ENCODE results near the gene VWA1.
"Not testable (repeated sequence)": the region's sequence is repeated elsewhere in the genome, so short reads cannot be mapped to it uniquely, and the experiment has no call there.

VWA1 gene

DNA sequence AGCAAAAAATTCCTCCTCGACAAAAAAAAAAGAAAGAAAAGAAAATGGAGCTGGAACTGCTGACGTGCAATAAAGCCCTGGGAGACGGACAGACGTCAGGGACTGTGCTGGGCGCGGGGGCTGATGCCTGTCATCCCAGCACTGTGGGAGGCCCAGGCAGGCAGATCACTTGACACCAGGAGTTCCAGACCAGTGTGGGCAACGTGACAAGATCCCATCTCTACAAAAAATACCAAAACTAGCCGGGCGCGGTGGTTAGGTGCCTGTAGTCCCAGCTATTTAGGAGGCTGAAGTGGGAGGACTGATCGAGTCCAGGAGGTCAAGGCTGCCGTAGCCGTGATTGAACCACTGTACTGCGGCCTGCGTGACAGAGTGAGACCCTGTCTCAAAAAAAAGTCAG, 10.8 kb upstream of the VWA1 start:
- no peak for DNase-seq

DNA sequence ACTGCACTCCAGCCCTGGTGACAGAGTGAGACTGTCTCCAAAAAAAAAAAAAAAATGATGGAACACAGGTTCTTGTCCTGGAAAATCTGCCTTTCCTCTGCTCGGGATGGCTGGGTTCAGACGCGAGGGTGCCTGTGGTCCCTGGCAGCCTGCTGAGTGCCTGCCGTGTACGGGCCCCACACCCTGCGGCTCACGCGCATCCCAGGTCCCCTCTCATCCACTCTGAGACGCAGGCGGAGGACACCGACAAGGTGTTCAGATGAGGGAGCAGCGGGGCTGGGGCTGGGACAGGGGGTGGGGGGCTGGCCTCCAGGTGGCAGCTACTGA, 10.1 kb upstream of the VWA1 start:
- DNase-seq, result no peak

DNA sequence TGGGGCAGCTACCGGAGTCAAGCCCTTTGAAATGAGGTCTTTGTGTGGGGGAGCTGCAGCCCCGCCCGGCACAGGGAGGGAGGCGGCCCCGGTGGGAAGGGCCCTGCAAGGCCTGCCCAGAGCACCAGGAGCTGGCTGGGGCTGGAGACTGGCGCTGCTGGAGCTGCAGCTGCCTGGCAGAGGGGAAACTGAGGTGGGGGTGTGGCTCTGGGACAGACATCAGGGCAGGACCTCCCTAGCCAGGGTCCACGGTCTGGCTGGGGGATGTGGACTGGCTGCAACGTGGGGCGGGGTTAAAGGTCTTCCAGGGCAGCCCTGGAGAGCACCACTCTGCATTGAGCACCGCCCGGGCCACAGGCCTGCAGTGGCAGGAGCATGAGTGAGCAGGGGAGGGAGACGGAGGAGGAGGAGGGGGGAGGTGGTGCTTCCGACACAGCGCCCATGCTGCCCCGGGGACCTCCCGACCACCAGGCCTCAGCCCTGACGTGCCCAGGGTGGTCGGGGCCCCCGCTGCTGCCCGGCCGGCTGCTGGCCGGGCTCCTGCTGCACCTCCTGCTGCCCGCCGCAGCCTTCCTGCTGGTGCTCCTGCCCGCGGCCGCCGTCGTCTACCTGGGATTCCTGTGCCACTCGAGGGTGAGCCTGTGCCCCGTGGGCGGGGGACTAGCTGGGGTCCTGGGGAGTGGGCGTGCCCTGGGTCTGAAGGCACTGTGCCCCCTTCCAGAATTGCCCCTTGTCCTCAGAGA, 9.6 kb upstream of the VWA1 start:
- no peak for DNase-seq

DNA sequence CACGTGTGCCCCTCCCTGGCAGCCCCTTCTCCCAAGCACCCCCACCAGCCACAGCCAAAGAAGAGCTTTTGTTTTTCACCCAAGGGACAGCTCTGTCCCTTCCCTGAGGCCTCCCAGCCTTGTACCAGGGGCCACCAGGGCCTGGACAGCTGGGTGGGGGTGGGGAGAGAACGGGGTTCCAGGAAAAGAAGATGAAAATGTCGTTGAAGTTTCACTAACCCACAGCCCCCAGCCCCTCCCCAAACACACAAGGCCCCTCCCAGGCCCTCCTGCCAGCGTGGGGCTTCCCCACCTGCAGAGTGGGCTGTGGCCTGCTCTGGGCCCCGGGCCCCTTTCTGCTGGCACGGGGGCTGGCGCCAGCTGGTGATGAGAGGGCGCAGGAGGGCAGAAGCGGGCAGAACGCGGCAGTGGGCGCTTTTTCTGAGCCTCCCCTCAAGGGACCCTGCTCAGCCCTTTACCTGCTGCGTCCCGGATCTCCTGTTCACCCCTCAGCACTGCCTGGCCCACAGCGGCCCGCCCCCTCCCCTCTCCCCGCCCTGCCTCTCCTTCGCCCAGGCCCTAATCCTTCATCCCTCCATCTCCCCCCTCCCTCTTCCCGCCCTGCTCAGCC, 8.9 kb upstream of the VWA1 start:
- DNase-seq, result no peak

DNA sequence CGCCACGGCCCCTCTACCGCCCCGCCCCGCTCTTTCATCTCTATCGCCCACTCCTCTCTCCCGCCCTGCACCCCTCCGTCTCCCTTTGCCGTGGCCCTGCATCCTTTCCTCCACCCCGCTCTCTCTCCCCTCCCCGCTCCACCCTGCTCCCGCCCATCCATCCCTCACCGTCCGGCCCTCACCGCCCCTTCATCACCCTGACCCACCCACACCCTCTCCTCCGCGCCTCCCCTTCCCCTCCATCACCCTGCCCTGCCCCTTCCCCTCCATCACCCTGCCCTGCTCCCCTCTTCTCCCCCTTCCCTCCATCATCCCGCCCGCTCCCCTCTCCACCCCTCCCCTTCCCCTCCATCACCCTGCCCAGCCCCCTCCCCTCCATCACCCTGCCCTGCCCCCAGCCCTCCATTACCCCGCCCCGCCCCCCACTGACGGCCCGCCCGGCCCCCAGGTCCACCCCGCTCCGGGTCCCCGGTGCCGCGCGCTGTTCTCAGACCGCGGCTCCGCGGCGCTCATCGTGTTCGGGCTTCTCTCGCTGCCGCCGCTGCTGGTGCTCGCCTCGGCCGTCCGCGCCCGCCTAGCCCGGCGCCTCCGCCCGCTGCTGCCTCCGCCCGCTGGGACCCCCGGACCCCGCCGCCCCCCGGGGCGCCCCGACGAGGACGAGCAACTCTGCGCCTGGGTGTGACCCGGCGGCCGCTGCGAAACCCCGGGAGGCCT, 8.2 kb upstream of the VWA1 start:
- DNase-seq, result no peak

DNA sequence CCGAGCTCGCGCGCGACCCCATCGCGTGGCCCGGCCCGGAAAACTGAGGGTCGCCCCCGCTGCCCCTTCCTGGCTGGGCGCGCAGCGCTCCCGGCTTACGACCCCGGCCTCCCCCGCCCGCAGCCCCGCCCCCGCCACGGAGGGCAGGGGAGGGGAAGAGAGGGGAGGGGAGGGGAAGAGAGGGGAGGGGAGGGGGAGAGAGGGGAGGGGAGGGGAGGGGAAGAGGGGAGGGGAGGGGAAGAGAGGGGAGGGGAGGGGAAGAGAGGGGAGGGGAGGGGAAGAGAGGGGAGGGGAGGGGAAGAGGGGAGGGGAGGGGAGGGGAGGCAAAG, 7.7 kb upstream of the VWA1 start:
- DNase-seq, result no peak

DNA sequence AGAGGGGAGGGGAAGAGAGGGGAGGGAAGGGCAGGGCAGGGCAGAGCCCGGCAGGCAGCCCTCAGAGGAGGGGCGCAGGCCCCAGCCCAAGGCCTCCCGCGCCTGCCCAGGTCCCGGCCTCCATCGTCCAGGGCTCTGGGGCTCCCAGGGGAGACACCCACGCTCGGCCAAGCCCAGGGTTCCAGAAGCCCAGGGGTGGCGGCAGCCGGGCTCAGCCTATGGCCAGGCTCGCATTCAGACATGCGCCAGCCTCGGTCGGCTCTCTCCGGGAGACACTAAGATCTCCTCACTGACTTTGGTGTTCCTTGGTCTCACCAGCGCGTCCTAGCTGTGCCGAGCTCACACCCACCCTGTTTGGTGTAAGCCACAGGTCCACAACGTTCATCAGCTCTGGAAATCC, 7.3 kb upstream of the VWA1 start:
- DNase-seq, result no peak

DNA sequence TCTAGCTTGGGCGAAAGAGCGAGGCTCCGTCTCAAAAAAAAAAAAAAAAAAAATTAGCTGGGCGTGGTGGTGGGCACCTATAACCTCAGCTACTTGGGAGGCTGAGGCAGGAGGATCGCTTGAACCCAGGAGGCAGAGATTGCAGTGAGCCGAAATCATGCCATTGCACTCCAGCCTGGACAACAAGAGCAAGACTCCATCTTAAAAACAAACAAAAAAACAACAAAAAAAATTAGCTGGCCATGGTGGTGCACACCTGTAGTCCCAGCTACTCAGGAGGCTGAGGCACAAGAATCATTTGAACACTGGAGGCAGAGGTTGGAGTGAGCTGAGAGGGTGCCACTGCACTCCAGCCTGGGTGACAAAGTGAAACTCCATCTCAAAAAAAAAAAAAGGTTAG, 6.5 kb upstream of the VWA1 start:
- not testable (repeated sequence) for DNase-seq

DNA sequence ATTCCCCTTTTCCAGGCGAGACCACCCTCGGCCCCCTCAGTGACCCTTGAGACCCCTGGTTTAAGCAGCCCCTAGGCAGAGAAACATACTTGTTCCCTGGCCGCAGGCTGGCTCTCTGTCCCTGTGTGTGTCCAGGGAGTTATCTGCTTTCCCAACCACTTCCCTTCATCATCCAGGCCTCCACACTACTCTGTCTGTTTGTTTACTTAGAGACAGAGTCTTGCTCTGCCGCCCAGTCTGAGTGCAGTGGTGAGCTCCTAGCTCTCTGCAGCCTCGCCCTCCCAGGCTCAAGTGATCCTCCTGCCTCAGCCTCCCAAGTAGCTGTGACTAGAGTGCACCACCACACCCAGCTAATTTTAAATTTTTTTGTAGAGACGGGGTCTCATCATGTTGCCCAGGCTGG, 5.8 kb upstream of the VWA1 start:
- no peak for DNase-seq

DNA sequence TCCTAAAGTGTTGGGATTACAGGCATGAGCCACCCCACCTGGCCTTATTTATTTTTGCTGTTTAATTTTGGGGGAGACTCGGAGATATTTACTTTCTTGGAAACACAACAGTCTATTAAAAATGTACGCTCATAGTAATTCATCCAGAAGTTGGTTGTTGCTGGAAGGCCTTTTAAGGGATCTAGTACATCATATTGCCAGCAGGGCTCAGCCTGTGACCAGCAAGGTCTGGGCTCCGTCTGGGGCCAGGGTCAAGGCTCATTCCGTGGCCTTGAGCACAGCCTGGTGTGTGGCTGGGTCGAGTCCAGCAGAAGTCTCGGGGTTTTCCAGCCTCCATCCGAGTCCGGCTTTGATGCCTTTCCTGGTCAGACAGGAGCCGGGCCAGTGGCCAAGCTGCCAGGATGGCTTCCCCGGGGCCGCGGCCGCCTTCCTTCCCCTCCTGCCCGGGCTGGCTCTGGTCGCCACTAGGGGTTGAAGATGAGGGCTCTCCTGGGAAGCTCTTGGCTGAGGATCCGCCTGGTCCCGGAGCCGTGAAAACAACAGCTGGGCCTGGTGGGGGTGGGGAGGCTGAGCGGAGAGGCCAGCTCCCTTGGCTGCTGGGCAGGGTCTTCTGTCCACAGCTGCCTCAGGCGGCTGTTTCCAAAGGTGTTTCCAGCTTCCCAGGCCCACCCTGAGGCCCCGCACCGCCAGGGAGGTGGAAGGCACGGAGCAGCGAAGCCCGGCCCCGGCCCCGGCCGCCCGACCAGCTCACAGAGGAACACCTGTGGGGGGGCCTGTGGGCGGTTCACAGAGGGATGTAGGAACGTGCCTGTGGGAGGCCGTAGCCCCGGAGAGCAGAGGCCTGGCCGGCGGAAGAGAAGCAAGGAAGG, 5.1 kb upstream of the VWA1 start:
- DNase-seq, result no peak

DNA sequence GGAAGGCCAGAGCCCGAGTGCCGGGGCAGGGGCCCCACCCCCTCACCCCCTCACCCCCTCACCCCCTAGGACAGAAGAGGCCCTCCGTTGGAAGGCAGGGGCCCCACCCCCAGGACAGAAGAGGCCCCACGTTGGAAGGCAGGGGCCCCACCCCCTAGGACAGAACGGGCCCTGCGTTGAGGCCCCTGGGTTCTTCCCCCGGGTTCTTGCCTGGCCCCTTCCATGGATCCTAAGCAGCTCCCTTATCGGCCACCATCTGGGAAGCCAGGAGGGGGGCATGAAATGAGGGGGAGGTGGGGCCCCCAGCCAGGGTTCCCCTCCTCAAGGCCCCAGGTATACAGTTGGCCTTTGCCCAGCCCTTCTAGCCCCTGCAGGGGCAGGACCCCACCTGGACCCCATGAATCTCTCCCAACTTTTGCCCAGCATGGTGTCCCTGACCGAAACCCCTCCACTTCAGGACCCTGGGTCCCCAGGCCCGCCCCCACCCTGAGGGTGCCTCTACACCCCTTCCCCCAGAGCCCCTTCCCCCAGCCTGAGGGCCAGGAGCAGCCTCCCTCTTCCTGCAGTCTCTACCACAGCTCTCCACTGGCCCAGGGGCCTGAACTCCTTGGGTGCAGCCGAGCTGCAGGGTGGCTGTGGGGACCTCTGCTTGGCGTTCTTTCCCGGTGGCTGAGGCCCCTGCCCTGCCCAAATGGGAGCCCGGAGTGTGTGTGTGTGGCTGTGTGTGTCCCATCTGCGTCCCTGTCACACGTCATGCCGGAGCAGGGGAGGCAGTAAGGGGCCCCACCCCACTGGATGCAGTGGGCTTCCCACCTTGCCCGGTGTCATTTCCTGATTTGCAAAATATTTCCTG, 4.3 kb upstream of the VWA1 start:
- DNase-seq, result no peak

DNA sequence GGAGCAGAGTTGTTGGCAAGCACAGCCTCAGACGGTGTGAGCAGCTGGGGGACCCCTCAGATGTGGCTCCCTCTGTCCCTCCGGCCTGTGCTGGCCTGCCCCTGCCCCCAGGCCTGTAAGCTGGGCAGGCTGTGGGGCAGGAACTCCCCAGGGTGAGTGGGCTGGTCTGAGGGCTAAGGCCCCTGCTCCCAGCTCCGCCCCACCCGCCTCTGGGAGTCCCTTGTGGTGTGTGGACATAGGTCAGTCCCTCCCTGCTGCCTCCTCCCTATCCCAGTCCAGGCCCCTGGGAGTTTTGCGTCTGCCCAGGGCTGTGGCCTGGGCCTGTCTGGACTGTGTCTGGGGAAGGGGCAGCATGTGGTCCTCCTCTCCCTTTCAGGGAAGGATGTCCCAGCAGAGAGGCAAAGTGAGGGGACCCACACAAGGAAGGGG, 3.6 kb upstream of the VWA1 start:
- DNase-seq, result no peak

DNA sequence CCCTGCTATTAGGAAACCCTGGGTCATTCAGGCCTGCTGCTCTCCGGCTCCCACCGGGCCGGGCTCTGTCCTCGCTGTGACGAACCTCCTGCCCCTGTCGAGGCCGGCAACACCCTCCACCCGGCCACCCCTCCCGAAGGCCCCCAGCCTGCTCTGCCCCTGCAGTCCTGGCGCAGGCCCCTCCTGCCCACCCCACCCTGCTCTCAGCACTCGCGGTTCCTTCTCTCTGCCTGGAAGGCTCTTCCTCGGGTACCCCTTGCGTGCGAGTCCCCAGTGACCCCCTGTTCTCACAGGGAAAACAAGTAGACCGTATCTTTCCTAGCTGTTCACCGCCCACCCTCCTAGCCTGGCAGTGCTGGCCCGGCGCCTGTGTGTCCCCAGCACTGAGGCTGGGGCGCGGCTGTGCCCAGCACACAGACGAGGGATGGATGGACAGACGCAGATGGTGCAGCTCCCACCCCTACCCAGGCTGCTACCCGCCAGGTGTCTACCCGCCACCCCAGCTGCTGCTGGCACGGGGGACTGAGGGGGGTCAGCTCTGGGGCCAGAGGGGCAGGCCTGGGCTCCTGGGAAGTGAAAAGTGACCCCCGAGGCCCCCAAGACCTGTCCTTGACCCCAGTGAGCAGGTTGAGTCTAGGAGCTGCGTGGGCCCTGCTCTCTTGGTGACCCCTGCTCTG, 3.1 kb upstream of the VWA1 start:
- no peak for DNase-seq

DNA sequence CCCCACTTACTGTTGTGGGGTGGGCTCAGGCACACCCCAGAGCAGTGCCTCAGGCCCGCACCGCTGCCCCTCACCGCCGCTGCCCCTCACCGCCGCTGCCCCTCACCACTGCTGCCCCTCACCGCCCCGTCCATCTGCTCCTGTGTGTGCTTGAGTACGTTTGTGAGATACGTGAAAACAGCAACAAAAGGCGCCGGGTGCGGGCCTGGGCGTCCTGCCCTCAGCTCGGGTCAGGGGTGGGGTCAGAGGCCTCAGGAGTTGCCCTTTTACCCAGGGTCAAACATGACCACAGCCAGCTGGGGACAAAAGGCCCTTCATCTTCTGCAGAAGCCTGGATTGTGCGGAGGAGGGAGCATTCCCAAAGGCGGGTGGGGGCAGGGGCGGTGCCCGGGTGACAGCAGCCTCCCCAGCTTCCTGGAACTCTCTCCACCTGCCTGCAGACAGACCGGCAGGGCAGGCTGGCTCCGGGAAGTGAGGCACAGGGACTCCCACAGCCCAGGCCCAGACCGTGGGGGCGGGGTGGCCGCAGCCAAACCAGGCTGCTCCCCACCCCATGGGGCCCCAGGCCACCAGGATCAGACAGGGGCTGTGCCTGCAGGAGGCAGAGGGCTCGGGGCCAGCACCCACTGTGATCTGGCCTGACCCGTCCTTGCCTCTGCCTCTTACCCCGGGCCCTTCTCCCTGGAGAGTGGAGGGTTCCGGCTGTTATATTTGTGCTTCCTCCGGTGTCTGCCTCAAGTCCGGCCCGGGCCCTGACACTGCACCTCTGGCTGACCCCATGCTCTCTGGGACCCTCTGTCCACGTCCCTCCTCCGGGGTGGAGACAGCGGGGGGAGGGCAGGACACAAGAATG, 2.3 kb upstream of the VWA1 start:
- DNase-seq, result peak in 1 of 2 donors; percentile 23

DNA sequence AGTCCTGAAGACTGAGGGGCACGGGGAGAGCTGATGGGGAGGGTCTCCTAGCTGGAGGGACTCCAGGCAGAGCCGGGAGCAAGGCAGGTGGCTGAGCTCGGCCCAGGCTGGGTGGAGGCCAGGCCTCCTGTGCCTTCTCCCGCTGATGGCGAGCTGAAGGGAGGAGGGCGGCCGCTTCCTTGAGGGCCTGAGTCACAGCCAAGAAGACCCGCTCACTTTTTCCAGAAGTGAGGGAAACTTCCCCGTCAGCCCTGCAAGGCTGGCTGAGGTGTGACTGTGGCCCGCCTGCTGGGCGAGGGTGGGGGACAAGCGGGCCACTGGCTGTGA, 1.7 kb upstream of the VWA1 start:
- DNase-seq, result peak in 1 of 2 donors; percentile 6

DNA sequence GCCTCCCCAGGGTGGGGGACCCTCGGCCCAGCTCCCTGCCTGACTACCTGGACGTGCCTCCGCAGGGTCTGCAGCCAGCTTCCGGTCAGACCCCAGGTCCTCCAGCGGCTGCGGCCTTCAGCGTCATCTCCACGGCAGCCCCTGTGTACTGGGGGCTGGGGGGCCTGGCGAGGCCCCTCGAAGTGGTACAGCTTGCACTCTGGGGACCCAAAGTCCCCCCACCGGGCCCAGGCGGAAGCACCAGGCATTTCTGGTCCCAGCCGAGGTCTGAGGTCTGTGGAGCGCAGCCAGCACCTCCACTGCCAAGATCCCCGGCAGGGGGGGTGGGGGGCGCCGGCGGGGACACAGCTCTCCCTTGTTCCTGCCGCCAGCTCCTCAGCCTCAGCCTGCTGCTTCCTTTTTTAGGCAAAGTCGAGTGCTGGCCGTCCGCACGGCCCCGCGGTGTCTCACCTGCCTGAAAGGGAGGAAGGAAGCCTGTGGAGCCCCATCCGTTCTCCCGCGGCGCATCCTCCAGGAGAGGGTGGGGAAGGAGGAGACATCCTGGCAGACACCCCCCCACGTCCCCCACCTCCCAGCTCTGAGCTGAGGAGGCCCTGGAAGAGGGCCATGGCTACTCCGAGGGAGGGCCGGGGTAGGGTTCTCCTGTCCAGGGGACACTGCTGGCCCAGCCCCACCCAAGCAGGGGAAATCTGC, 1.2 kb upstream of the VWA1 start:
- DNase-seq, result no peak

DNA sequence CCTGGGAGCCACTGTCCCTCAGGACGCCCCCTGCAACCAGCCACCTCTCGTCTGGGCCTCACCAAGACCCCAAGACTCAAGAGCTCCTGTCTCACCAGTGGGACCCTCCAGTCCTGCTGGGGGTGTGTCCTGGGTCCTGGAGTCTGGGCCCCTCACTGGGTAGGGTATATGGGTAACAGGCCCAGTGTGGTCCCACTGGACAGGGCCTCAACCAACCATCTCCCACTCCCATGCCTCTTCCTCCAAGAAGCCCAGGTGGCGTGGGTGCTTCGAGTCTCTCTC, 725 bp upstream of the VWA1 start:
- DNase-seq, result no peak

DNA sequence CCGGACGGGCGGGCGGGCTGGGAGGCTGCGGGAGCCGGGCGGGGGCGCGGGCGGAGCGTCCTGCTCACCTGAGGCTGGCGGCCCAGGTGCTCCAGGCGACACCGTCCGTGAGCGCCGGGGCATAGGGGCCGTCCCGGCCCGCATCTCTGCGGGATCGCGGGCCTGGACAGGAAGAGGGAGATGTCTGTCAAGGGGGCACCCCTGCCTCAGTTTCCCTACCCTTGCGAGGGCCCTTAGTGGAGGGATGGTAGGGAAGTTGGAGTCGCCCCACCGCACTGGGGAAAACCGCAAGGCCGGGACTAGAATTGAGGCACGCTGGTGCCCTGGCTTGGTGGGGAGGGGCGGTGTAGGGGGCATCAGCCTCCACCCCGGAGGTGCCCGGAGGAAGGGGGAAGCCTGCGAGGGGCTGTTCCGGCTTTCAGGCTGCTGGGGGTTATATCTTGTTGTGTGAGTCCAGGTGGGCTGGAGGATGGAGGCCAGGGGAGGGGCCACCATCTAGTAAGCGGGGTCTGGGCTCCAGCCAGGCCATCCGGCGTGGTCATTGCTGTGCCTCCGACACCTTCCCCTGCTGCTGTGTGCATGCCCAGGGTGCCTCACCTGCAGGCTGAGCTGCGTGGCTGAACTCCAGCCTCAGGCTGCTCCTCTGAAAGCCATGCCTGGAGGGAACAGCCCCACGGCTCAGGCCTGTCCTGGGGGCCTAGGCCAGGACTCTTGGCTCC, 580 bp downstream of the VWA1 start:
- DNase-seq, result no peak

DNA sequence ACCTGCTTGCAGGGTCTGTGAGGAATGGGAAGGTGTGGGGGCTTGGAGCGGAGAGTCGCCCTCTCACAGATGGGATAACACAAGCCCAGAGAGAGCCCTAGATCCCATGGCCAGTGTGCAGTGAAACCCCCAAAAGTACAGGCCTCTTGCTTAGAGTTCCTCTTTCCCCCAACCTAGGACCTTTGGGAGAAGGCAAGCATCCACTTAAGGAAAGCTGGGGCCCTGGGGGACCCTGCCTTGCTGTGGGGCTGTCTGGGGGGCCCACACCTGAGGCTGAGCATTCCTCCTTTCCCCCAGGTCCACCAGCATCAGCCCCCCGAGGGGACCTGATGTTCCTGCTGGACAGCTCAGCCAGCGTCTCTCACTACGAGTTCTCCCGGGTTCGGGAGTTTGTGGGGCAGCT, 1.1 kb downstream of the VWA1 start:
- no peak for DNase-seq
